IPS DF 19.7 (cell line): ENCODE data around the gene TREX2.

ENCODE experiments used
- DNase-seq: peaks from one replicate; pipeline ENCODE4 v3.0.0-alpha.2; 2013; ENCODE audit warnings: low read depth, low spot score

Gene TREX2, protein sequence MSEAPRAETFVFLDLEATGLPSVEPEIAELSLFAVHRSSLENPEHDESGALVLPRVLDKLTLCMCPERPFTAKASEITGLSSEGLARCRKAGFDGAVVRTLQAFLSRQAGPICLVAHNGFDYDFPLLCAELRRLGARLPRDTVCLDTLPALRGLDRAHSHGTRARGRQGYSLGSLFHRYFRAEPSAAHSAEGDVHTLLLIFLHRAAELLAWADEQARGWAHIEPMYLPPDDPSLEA

GRCh38 chrX:153445856-153446635 is at the start of gene TREX2:
Gene TREX2, minus strand, starts transcription at chrX:153446056. Its CDS starts 626 bp downstream, at chrX:153445430.
- no peak for DNase-seq

- no peak for DNase-seq
Measured at GRCh38 chrX:153495362-153495751, 49.5 kb upstream of the TREX2 start.

GRCh38 chrX:153494541-153495361 is 48.9 kb upstream of the TREX2 start, which contains the start of gene BGN:
Gene BGN, plus strand, starts transcription at chrX:153494980. Its CDS starts 9,652 bp downstream, at chrX:153504632.
- DNase-seq, result no peak

GRCh38 chrX:153494061-153494460 is 48.2 kb upstream of the TREX2 start:
- no peak for DNase-seq

DNA sequence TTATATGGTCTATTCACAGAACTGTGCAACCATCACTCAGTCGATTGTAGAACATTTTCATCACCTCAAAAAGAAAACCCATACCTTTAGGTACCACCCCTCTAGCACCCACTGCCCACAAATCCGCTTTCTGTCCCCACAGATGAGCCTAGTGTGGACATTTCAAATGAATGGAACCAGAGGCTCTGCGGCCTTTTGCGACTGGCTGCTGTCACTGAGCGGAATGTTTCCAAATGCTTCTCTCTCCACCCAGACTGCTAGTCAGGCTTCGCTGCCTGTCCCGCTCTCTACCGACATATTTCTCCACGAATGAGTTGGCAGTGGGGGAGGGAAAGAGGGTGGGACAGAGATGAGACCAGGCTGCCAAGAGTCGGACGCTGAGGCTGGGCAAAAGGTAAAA is 47.2 kb upstream of the TREX2 start:
- no peak for DNase-seq

DNA sequence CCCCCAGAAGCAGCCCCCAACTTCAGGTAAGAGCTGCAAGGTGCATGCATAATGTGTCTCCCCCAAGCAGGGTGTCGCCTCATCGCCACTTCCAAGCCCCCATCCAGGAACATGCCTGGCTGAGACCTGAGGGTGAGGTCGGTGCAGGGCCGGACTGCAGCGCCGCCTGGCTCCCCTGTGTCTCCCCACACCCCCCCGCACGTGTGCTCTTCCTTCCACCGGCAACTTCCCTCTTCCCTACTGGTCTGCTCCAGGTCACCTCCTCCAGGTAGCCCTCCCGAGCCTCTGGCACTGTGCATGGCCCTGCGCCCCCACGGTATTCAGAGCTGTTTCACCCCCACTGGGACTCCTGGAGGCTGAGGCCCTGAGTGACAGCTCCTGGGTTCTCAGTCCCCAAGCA is 46.7 kb upstream of the TREX2 start:
- no peak for DNase-seq

DNA sequence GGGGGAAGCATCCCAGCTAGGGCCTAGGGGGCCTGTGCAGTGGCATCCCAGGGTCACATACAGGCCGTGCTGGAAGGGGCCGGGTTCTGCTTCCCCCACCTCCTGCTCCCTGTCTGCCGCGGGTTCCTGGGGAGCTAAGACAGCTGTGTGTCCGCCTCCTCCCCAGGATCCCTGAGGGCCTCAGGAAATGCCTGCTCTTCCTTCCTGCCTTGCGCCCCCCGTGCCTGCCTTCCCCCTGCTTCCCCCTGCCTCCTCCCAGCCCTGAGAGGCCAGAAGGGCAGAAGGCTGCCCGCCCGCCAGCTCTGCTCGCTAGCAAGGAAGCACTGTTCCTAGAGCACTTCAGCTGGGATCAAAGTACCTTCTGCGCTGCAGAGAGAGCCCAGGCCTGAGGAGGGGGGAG is 46.1 kb upstream of the TREX2 start:
- no peak for DNase-seq

DNA sequence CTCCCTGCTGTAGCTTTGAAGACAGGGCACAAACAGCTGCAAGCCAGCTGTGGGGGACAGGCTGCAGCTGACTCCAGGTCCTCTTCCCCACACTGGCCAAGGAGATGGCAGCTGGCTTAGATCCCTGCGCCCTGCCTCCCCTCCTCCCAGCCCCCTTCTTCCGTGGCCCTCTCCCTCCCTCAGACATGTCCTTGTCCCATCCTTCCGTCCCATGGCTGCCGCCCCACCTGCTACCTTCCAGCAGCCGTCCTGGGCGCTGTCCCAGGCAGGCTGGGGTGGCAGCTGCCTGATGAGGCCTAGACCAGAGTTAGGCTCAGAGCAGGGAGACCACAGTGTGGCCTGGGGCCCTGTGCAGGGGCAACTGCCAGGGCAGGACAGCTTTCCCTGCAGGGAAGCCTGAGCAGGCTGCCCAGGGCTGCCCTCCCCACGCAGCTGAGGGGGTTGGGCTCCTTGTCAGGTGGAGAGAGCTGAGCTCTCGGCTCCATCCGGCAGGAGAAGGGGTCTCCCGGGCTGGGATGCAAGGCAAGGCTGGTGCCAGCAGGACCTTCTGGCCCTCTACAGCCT is 45.6 kb upstream of the TREX2 start:
- DNase-seq, result no peak

- DNase-seq, result no peak
Measured at GRCh38 chrX:153490217-153490930, 44.5 kb upstream of the TREX2 start.

GRCh38 chrX:153488231-153488914 is 42.5 kb upstream of the TREX2 start:
- no peak for DNase-seq

- DNase-seq, result no peak
Measured at GRCh38 chrX:153487590-153488071, 41.8 kb upstream of the TREX2 start.

DNA sequence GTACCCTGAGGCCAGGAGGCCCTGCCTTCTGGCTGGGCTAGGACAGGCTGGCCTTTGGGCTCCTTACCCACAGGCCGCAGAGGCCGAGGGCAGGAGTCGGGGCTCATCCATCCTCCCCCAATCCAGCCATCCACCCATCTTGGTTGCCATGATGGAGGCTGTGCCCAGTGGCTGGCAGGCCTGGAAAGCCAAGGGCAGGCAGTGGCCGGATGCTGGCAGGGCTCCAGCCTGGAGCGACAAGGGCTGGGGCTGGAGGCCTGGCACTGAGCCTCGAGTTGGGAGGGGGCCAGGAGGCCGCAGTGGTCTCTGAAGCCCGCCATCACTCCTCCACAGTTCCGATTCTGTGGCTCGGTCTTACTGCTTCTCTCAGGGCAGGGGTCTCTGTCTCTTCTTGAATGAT is 40.3 kb upstream of the TREX2 start:
- DNase-seq, result no peak

- no peak for DNase-seq
Measured at GRCh38 chrX:153485396-153486080, 39.7 kb upstream of the TREX2 start.

DNA sequence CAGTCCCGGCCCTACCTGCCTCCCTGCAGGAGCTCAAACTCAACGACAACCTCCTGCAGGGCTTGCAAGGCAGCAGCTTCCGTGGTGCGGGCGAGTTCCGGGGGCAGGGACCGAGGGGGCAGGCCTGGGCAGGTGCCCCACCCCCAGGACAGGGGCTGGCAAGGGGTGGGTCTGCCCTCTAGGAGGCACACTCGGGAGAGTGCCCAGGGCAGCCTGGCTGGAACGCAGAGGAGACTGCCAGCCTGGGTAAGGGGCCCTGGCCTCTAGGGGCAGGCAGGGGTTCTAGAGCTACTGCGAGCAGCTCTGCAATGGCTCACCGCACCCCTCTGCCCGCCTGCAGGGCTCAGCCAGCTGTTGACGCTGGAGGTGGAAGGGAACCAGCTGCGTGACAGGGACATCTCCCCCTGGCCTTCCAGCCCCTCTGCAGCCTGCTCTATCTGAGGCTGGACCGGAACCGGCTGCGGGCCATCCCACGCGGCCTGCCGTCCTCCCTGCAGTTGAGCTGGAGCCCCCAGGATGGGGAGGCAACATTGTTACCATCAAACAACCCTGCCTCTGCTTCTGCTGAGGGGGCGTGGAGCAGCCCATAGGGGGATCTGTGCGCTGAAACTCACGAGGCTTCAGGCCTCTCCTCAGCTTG is 36.6 kb upstream of the TREX2 start:
- no peak for DNase-seq

- no peak for DNase-seq
Measured at GRCh38 chrX:153481043-153481442, 35.2 kb upstream of the TREX2 start.

- DNase-seq, result no peak
Measured at GRCh38 chrX:153478746-153479145, 32.9 kb upstream of the TREX2 start.

GRCh38 chrX:153477901-153478300 is 32.0 kb upstream of the TREX2 start:
- no peak for DNase-seq

DNA sequence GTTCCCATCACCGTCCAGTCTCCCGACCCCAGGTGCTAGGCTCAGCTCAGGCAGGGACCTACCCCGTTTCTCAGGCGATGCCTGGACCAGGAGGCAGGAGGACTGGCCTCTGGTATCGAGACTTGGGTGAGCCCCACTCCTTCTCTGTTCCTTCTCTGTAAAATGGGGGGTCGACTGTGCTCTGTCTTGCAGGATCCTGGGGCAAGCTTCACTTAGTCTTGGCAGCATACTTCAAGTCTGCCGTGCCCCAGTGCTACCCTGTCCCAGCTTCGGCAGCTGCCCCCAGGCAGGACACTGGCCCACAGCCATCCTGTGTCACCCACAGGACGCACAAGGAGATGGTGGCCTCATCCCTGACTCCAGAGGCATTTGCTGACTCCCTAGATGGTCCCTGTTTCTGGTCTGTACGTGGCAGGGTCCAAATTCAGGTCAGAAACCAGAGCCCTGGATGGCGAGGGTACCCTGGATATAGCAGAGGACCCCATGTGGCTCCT is 31.6 kb upstream of the TREX2 start:
- DNase-seq, result no peak

- no peak for DNase-seq
Measured at GRCh38 chrX:153476666-153477363, 31.0 kb upstream of the TREX2 start.
